BLaER1 treated with 17β-estradiol and CSF1 and Interleukin-3, amounts not matched to agents 10 nM and 100 nM (cell line): ENCODE results near the gene PARD3.

Source experiments
- H3K27ac ChIP-seq, 11 experiments: shearing (Covaris generic); formaldehyde crosslinking; 2 replicates each; pipeline ENCODE4 v1.8.1; 2022
- H3K27me3 ChIP-seq, 11 experiments: shearing (Covaris generic); formaldehyde crosslinking; 2 replicates each; pipeline ENCODE4 v1.8.1; 2022
- H3K36me3 ChIP-seq, 11 experiments: shearing (Covaris generic); formaldehyde crosslinking; 2 replicates each; pipeline ENCODE4 v1.8.1; 2022
- H3K4me1 ChIP-seq, 10 experiments: shearing (Covaris generic); formaldehyde crosslinking; 2 replicates each; pipeline ENCODE4 v1.8.1; 2022
- H3K4me2 ChIP-seq, 11 experiments: shearing (Covaris generic); formaldehyde crosslinking; 2 replicates each; pipeline ENCODE4 v1.8.1; 2022
- H3K4me3 ChIP-seq, 10 experiments: shearing (Covaris generic); formaldehyde crosslinking; 2 replicates each; pipeline ENCODE4 v1.8.1; 2022
- H3K9ac ChIP-seq, 11 experiments: shearing (Covaris generic); formaldehyde crosslinking; 2 replicates each; pipeline ENCODE4 v1.8.1; 2022
- H3K9me3 ChIP-seq, 11 experiments: shearing (Covaris generic); formaldehyde crosslinking; replicated peaks in 1 of 11; 2 replicates each; pipeline ENCODE4 v1.8.1; 2022
- H4K20me1 ChIP-seq, 11 experiments: shearing (Covaris generic); formaldehyde crosslinking; 2 replicates each; pipeline ENCODE4 v1.8.1; 2022
- Cebpa-rat ChIP-seq, 11 experiments: shearing (Covaris generic); IDR thresholded peaks; 2 replicates each; pipeline ENCODE4 v1.8.1; 2022

Gene PARD3

DNA sequence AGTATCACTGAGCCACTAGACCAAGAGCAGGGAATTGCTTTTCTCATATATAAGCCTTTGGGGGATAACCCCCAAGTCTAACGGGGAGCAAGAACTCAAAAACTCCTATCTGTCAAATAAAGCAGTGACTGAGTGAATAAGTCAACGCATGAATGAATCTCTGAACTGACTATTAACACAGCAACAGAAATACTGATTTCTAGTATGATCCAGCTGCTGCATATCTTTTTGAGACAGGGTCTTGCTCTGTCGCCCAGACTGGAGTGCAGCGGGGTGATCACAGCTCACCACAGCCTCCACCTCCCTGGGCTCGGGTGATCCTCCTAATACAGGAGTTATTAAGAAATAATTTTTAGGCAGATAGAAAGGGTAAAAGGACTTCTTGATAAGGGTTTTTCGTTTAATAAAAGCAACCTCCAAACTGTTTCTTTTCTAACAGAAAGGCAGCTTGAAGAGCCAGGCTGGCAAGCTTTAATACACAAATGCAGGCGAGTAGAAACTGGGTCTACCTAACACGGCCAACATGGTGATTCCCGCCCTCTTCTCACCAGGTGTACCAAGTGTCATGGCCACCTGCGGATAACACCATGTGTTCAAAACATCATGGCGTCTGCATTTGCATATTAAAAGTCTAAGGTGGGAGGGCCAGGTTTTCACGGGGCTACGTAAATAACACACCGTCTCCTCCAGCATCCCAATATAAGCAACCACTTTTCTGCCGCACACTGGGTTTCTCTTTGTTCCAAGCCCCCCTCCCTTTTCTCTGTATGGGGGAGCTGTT is 631.9 kb downstream of the PARD3 start:
- H3K4me1 ChIP-seq: peaks cover 0 to 31% (median 21%) of the 10 kb centered on the region in 10 experiments; a peak in 16 of 20 replicates

DNA sequence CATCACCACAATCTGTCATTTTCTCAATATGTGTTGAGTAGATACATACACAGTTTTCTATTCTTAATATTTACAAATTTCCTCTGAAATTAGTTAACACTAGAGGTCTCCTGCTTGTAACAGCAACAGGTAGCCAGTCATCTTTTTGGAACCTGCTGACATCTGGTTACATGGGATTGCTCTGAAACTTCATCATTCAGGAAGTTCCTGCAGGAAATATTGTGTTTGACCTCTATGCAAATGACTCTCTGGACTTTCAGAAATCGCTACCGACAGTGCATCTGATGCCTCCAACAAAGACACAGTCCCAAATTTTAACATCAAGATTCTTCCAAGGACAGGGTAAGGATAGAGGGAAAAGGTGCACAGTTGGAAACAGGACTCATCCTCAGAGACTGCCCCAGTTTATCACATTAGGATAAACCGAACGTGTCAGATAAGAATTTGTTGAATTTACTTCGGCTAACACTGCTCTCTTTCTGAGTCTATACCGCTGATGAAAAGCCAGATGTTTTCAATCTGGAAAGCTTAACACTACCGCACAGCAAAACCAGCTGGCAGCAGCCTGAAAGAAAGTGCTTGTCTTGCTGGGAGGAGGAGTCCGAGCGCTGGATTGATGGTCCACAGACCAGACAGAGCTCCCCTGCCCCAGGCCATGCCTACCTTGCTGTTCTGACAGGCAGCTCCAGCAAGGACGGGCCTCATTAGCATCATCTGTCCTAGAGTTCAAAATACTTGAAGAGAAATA is 633.4 kb downstream of the PARD3 start:
- no peaks in the 10 kb centered on the region for H3K27me3 ChIP-seq
- H3K36me3 ChIP-seq: 0 out of 22 replicates have a peak, but pooled peaks cover 0 to 3% (median 0%) of the 10 kb centered on the region in 11 experiments
- H3K4me2 ChIP-seq: peak overlapping the region in 9 of 11 experiments; percentile 14 to 41 (median 22); a peak in 11 of 22 replicates
- H3K27ac ChIP-seq: no peak overlapping the region
- no peak overlapping the region for H3K4me3 ChIP-seq
- H3K9ac ChIP-seq: no peak overlapping the region
- H3K4me1 ChIP-seq: peaks cover 0 to 31% (median 21%) of the 10 kb centered on the region in 10 experiments; a peak in 16 of 20 replicates
- no peak for TF ChIP-seq Cebpa-rat (IDR thresholded peaks at IDR 0.05)
- no peaks in the 10 kb centered on the region for H3K9me3 ChIP-seq
- H4K20me1 ChIP-seq: no peaks in the 10 kb centered on the region

More for the DNA sequence above, 631.9 kb downstream of the PARD3 start:
- Histone ChIP-seq H3K4me2 (peak overlapping the region in 5 of 11 experiments; percentile 3 to 22 (median 6); a peak in 3 of 22 replicates), H3K9ac (no peak overlapping the region), H3K36me3 (0 out of 22 replicates have a peak, but pooled peaks cover 0 to 3% (median 0%) of the 10 kb centered on the region in 11 experiments), H3K27ac (no peak overlapping the region), H3K27me3 (no peaks in the 10 kb centered on the region), H4K20me1 (no peaks in the 10 kb centered on the region), H3K9me3 (no peaks in the 10 kb centered on the region), H3K4me3 (no peak overlapping the region)
- TF ChIP-seq Cebpa-rat (IDR thresholded peaks at IDR 0.05): no peak

DNA sequence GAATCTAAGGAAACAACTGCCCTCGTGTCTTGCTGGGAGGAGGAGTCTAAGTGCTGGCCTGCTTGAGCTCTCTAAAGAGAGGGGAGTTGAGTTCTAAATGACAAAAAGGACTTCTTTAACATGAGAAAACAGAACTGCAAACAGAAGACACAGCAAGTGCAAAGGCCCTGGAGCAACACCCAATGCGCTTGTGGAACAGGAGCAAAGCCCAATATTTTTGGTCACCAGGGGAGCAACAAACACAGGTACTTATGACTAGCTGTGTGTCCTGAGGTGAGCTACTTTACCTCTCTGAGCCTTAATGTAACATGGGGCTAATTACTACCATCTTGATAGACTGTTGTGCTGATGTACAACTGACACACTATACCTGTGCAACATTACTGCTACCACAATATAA is 634.3 kb downstream of the PARD3 start:
- Histone ChIP-seq H3K4me3 (no peak overlapping the region), H3K36me3 (0 out of 22 replicates have a peak, but pooled peaks cover 0 to 3% (median 0%) of the 10 kb centered on the region in 11 experiments), H3K27me3 (no peaks in the 10 kb centered on the region), H3K9ac (no peak overlapping the region), H3K4me2 (no peak overlapping the region), H3K9me3 (no peaks in the 10 kb centered on the region), H3K4me1 (peaks cover 0 to 31% (median 21%) of the 10 kb centered on the region in 10 experiments; a peak in 16 of 20 replicates), H3K27ac (no peak overlapping the region), H4K20me1 (no peaks in the 10 kb centered on the region)
- no peak for TF ChIP-seq Cebpa-rat (IDR thresholded peaks at IDR 0.05)

- H3K4me2 ChIP-seq: peak overlapping the region in 9 of 11 experiments; percentile 27 to 56 (median 37); a peak in 13 of 22 replicates
- 0 out of 22 replicates have a peak overlapping the region, but pooled peaks of 1 of the 11 experiments have one; percentile 3 for H3K27ac ChIP-seq
- H3K4me3 ChIP-seq: no peak overlapping the region
- TF ChIP-seq Cebpa-rat (IDR thresholded peaks at IDR 0.05): no peak
- H3K36me3 ChIP-seq: 0 out of 22 replicates have a peak, but pooled peaks cover 0 to 3% (median 0%) of the 10 kb centered on the region in 11 experiments
- no peaks in the 10 kb centered on the region for H3K27me3 ChIP-seq
- no peaks in the 10 kb centered on the region for H4K20me1 ChIP-seq
- H3K9ac ChIP-seq: no peak overlapping the region
- H3K4me1 ChIP-seq: peaks cover 0 to 31% (median 21%) of the 10 kb centered on the region in 10 experiments; a peak in 16 of 20 replicates
- H3K9me3 ChIP-seq: no peaks in the 10 kb centered on the region
Observed at GRCh38 chr10:34179280-34179679, 635.8 kb downstream of the PARD3 start.

GRCh38 chr10:34178756-34179155 is 636.3 kb downstream of the PARD3 start:
- no peaks in the 10 kb centered on the region for H3K9me3 ChIP-seq
- no peaks in the 10 kb centered on the region for H4K20me1 ChIP-seq
- H3K4me3 ChIP-seq: no peak overlapping the region
- no peaks in the 10 kb centered on the region for H3K27me3 ChIP-seq
- TF ChIP-seq Cebpa-rat (IDR thresholded peaks at IDR 0.05): no peak
- H3K27ac ChIP-seq: peak overlapping the region in 1 of 11 experiments; percentile 3; a peak in 1 of 22 replicates
- no peak overlapping the region for H3K9ac ChIP-seq
- peak overlapping the region in 10 of 11 experiments; percentile 9 to 56 (median 35); a peak in 14 of 22 replicates for H3K4me2 ChIP-seq
- H3K4me1 ChIP-seq: peaks cover 0 to 31% (median 21%) of the 10 kb centered on the region in 10 experiments; a peak in 16 of 20 replicates
- 0 out of 22 replicates have a peak, but pooled peaks cover 0 to 3% (median 0%) of the 10 kb centered on the region in 11 experiments for H3K36me3 ChIP-seq

DNA sequence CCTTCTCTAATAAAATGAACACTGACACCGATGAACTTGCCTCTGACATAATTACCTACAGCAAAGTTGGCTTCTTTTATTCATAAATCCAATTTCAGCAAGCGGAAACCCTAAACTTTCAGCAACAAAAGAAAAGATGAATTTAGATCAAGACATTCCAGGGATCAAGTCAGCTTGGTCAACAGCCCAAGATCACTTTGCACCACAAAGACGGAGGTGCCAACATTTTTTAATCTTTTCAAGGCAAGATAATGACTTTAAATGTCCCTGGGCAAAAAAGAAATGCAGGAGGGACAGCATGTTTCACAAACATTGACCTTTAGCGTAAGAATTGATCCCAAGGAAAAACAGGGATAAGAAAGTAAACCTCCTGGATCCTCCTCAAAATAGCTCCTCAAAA is 636.9 kb downstream of the PARD3 start:
- Histone ChIP-seq H3K36me3 (0 out of 22 replicates have a peak, but pooled peaks cover 0 to 3% (median 0%) of the 10 kb centered on the region in 11 experiments), H3K4me2 (peak overlapping the region in 2 of 11 experiments; percentile 31 to 42; a peak in 1 of 22 replicates), H3K4me1 (peaks cover 0 to 29% (median 20%) of the 10 kb centered on the region in 10 experiments; a peak in 17 of 20 replicates), H3K27me3 (no peaks in the 10 kb centered on the region), H3K9me3 (no peaks in the 10 kb centered on the region), H3K4me3 (no peak overlapping the region), H4K20me1 (no peaks in the 10 kb centered on the region), H3K9ac (no peak overlapping the region), H3K27ac (no peak overlapping the region; a peak in 1 of 22 replicates)
- TF ChIP-seq Cebpa-rat (IDR thresholded peaks at IDR 0.05): no peak

GRCh38 chr10:34177445-34177844 is 637.7 kb downstream of the PARD3 start:
- Histone ChIP-seq H3K4me1 (peaks cover 0 to 28% (median 20%) of the 10 kb centered on the region in 10 experiments; a peak in 17 of 20 replicates), H3K27ac (no peak overlapping the region)

GRCh38 chr10:34176351-34176750 is 638.7 kb downstream of the PARD3 start:
- Histone ChIP-seq H4K20me1 (no peaks in the 10 kb centered on the region), H3K4me3 (no peak overlapping the region), H3K27ac (no peak overlapping the region), H3K36me3 (0 out of 22 replicates have a peak, but pooled peaks cover 0 to 3% (median 0%) of the 10 kb centered on the region in 11 experiments), H3K27me3 (no peaks in the 10 kb centered on the region), H3K4me1 (peaks cover 0 to 21% (median 12%) of the 10 kb centered on the region in 10 experiments; a peak in 17 of 20 replicates), H3K9ac (no peak overlapping the region), H3K9me3 (no peaks in the 10 kb centered on the region), H3K4me2 (no peak overlapping the region)
- TF ChIP-seq Cebpa-rat (IDR thresholded peaks at IDR 0.05): no peak

More at GRCh38 chr10:34177445-34177844, 637.7 kb downstream of the PARD3 start:
- TF ChIP-seq Cebpa-rat (IDR thresholded peaks at IDR 0.05): no peak
- Histone ChIP-seq H3K9me3 (no peaks in the 10 kb centered on the region), H3K9ac (no peak overlapping the region), H3K27me3 (no peaks in the 10 kb centered on the region), H3K4me3 (no peak overlapping the region), H3K36me3 (0 out of 22 replicates have a peak, but pooled peaks cover 0 to 3% (median 0%) of the 10 kb centered on the region in 11 experiments), H4K20me1 (no peaks in the 10 kb centered on the region), H3K4me2 (no peak overlapping the region)
